ENCODE measurements around the gene NEK1.

Gene NEK1

DNA sequence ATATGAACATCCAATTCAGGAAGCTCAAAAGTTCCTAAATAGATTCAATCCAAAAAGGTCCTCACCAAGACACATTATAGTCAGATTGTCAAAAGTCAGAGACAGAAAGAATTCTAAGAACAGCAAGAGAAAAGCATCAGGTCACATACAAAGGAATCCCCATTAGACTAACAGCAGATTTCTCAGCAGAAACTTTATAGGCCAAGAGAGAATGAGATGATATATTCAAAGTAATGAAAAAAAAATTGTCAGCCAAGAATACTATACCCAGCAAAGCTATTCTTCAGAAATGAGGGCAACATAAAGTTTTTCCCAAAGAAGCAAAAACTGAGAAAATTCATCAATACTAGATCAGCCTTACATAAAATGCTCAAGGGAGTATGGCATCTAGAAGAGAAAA is 235.0 kb downstream of the NEK1 start:
- no peak overlapping the region for H3K4me3 ChIP-seq (ENCODE audit: low read depth, low read length)

DNA sequence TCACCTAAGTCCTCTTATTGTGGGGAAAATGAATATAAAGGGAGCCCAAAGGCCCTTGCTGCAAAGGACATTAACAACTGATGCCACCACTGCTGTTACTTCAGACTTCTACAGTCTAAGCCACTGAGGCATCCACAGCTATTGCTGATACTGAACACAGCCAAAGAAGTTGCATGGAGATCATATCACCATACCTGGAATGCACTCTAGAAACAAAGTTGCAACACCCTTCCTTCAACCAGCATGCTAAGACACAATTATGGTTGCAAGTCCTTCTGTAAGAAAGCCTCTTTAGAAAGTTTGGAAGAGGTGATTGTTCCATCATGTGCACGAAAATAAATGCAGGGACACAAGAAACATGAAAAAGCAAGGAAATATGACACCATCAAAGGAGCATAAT is 236.0 kb downstream of the NEK1 start:
- no peak overlapping the region for H3K4me3 ChIP-seq (ENCODE audit: low read depth, low read length)

DNA sequence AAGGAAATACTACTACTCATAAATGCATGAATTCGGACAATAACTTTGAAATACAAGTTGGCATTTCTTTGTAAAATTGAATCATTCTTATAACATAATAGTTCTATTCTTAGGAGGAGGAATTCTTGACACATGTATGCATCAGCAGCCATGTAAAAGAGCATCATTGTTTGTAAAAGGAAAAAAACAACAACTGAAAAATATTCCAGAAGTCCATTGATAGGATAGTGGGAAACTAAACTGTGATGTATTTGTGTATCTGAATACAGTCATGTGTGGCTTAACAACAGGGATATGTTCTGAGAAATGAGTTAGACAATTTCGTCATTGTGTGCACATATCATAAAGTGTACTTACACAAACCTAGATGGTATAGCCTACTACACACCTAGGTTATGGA is 239.6 kb downstream of the NEK1 start:
- no peak overlapping the region for H3K4me3 ChIP-seq (ENCODE audit: low read depth, low read length)

- H3K4me3 ChIP-seq (ENCODE audit: low read depth, low read length): no peak overlapping the region
These were observed 242.7 kb downstream of the NEK1 start for GRCh38 chr4:169369634-169370033.

- H3K4me3 ChIP-seq (ENCODE audit: low read depth, low read length): no peak overlapping the region
These were observed 244.6 kb downstream of the NEK1 start for GRCh38 chr4:169367826-169368225.

DNA sequence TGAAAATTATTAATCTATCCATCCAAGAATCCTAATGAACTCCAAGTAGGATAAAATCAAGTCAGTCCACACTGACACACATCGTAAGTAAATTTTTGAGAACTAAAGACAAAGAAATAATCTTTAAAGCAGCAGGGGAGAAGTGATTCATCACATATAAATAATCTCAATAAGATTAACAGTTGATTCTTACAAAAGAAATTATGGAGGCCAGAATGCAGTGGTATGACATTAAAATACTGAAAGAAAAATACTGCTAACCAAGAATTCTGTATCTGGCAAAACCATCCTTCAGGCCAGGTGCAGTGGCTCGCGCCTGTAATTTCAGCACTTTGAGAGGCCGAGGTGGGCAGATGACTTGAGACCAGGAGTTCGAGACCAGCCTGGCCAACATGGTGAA is 245.6 kb downstream of the NEK1 start:
- H3K4me3 ChIP-seq (ENCODE audit: low read depth, low read length): no peak overlapping the region

- no peak overlapping the region for H3K4me3 ChIP-seq (ENCODE audit: low read depth, low read length)
These were observed 249.8 kb downstream of the NEK1 start for GRCh38 chr4:169362607-169363006.

DNA sequence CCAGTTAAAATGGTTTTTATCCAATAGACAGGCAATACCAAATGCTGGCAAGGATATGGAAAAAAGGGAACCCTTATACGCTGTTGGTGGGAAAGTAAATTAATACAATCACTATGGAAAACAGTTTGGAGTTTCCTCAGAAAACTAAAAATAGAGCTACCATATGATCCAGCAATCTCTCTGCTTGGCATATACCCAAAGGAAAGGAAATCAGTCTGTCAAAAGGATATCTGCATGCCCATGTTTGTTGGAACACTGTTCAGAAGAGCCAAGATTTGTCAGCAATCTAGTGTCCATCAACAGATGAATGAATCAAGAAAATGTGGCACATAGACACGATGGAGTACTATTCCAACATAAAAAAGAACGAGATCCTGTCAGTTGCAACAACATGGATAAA is 250.6 kb downstream of the NEK1 start:
- H3K4me3 ChIP-seq (ENCODE audit: low read depth, low read length): no peak overlapping the region

DNA sequence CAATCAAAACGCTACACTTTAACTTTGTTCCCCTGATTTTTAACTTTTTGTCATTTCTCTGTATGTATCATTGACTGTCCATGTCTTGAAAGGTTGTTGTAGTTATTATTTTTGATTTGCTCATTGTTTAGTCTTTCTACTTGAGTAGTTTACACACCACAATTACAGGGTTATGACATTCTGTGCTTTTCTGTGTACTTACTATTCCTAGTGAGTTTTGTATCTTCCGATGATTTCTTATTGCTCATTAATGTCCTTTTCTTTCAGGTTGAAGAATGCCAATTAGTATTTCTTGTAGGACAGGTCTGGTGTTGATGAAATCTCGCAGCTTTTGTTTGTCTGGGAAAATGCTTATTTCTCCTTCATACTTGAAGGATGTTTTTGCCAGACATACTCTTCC is 252.4 kb downstream of the NEK1 start:
- H3K4me3 ChIP-seq (ENCODE audit: low read depth, low read length): no peak overlapping the region

DNA sequence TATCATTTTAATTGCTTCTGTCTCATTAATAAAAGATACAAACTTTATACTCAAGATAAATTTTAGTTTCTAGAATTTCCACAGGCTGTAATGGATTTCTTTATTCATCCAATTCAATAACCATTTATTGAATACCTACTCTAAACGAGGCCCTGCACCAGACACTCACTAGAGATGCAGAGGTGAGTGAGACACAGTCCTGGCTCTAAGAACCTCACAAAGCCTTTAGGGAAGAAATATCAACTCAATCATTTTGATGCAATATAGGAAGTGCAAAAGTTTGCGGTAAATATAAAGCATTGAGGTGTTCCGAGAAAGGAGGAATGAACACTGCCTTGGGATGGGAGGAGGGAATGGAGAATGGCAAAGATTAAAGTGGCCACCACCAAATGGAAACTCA is 260.0 kb downstream of the NEK1 start:
- no peak overlapping the region for H3K4me3 ChIP-seq (ENCODE audit: low read depth, low read length)

DNA sequence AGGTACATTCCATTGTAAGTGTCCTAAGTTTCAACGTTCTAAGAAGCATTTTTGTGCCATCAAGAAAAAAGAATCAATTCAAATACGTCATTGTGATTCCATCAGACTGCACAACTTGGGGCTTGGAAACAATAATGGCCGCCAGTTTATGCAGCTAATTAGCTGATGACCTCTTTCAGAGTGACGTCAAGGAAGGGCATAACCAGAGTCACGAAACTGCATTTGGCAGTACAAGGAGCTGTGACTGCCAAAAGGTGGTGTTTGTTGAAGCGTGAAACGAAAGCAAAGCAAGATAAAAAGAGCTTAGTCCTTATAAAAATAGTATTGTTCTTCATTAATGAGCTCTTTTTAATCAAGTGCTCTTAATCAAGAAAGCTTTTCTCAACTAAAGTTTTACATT is 260.5 kb downstream of the NEK1 start:
- H3K4me3 ChIP-seq (ENCODE audit: low read depth, low read length): no peak overlapping the region

DNA sequence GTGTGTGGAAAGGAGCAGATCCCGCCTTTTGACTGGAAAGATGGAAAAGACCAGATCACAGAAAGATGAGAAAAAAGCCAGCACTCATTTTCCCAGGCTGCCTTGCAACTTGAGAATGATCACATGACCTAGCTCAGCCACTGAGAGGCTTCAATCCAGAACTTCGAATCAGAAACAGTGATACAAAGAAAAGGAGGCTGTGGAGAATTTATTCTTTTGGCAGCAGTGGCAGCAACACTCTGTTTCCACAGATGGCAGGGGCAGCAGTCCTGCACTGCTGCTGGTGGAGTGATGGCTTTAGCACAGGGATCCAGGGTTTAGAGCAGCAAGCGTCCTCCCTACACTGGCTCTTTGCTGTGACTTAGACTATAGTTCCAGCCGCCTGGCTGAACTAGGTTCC is 263.8 kb downstream of the NEK1 start:
- H3K4me3 ChIP-seq (ENCODE audit: low read depth, low read length): no peak overlapping the region

DNA sequence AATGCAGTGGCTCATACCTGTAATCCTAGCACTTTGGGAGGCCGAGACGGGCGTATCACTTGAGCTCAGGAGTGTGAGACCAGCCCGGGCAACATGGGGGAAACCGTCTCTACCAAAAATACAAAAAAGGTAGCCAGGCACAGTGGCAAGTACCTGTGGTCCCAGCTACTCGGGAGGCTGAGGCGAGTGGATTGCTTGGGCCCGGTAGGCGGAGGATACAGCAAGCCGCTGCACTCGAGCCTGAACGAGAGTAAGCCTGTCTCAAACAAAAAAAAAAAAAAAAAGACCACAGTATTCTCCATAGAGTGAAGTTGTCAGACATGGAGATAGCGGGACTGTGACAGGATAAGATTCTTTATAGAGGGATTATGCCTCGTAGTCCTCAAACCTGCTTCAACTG is 265.5 kb downstream of the NEK1 start:
- no peak overlapping the region for H3K4me3 ChIP-seq (ENCODE audit: low read depth, low read length)

DNA sequence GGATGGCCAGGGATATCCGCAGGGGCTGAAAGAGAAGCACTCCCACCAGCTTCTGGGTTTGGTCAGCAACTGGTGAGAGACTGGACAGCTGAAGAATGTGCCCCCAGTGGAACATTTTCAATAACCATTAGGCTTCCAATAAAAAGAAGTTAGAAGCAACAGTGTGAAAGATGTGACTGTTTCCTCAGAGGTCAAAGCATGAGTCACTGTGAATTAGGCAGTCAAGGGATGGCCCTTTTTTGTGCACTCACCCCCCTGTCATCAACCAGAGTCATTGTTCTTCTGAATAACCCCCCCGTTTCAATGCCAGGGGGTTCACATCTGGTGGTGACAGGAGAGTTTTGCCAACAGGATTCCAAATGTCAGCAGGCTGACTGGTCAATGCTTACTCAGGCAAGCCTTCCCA is 267.1 kb downstream of the NEK1 start:
- H3K4me3 ChIP-seq (ENCODE audit: low read depth, low read length): no peak overlapping the region

Data from iPS-11a (cell line).